IPS-NIHi7 (cell line): ENCODE measurements around the gene KRTAP9-7.
A peak's percentile ranks its signal among the peaks of the same experiment; 100 is the strongest.

Source experiments
- DNase-seq: peaks from one replicate; pipeline ENCODE4 v3.0.0; 2012; ENCODE audit warnings: mixed read lengths; ENCODE audit errors: extremely low spot score

KRTAP9-7 gene

DNA sequence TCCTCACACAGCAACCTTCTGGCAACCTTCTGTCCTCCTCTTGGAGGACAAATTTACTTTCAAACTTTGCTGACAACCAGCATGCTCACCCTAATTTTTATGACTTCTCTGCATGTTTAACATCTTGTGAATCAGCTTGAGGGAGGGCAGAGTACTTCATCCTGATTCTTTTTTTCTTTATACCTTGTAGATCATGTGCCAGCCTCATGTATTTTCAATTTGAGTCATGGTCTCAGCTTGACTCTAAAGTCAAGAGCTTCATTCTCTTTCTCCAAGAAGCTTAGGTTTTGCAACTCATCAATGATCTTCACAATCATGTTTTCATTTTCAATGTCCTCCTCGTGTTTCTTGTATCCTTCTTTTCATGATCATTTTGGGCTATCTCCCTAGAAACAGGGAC, 3.6 kb upstream of the KRTAP9-7 start:
- no peak for DNase-seq

- DNase-seq: no peak
These were observed 2.9 kb downstream of the KRTAP9-7 start for GRCh38 chr17:41278176-41278955.

- DNase-seq: peak; percentile 4
These were observed 8.5 kb downstream of the KRTAP9-7 start for GRCh38 chr17:41284043-41284442.

GRCh38 chr17:41284546-41284945, 9.0 kb downstream of the KRTAP9-7 start:
- peak; percentile 5 for DNase-seq

- DNase-seq: peak; percentile 0
These were observed 11.6 kb downstream of the KRTAP9-7 start for GRCh38 chr17:41287050-41287449.

- peak; percentile 0 for DNase-seq
These were observed 18.5 kb downstream of the KRTAP9-7 start for GRCh38 chr17:41294016-41294415.

GRCh38 chr17:41296846-41297245, 21.3 kb downstream of the KRTAP9-7 start:
- DNase-seq: no peak

DNA sequence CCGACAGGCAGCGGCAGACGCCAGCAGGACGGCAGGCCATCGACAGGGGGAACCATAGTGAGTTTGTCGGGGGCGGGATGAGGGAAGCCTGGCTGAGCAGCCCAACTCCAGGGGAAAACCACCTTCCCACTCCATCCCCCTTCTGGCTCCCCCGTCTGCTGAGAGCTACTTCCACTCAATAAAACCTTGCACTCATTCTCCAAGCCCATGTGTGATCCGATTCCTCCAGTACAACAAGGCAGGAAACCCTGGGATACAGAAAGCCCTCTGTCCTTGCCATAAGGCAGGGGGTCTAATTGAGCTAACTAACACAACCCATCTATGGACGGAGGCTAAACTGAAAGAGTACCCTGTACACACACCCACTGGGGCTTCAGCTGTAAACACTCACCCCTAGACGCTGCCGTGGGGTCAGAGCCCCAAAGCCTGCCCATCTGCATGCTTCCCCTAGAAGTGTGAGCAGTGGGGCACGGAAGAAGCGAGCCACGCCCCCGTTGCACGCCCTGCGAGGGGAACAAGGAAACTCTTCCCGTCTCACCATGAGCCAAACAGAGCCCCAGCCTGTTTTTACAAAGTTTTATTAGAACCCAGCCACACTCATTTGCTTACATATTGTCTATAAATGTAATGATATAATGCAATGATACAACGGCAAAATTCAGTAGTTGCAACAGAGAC, 23.1 kb downstream of the KRTAP9-7 start:
- DNase-seq: no peak

DNA sequence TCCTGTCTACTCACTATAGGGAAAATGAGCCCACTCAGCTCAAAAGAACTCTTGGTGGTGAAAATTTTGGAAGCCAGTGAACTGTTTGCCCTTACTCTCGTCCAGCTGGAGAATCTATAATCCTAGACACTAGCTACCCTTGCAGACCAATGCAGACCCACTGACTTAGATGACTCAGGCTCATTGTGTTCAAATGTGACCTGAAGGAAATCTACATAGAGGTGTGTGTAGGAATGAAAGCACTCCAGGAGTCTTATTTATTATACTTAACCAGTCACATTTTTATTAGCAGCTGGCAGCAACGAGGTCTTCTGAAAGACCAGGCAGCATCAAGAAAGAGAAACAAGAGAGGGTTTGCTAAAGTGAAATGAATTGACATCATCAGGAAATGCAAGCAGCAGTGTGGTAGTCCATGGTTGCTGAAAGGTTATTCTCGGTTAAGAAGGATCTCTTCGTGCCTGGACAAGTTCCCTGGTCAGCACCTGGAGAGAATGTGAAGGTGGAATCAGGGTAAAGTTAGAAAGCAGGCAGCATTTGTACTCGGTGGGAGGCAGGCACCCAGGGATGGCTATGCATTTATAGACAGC, 25.8 kb downstream of the KRTAP9-7 start:
- no peak for DNase-seq

DNA sequence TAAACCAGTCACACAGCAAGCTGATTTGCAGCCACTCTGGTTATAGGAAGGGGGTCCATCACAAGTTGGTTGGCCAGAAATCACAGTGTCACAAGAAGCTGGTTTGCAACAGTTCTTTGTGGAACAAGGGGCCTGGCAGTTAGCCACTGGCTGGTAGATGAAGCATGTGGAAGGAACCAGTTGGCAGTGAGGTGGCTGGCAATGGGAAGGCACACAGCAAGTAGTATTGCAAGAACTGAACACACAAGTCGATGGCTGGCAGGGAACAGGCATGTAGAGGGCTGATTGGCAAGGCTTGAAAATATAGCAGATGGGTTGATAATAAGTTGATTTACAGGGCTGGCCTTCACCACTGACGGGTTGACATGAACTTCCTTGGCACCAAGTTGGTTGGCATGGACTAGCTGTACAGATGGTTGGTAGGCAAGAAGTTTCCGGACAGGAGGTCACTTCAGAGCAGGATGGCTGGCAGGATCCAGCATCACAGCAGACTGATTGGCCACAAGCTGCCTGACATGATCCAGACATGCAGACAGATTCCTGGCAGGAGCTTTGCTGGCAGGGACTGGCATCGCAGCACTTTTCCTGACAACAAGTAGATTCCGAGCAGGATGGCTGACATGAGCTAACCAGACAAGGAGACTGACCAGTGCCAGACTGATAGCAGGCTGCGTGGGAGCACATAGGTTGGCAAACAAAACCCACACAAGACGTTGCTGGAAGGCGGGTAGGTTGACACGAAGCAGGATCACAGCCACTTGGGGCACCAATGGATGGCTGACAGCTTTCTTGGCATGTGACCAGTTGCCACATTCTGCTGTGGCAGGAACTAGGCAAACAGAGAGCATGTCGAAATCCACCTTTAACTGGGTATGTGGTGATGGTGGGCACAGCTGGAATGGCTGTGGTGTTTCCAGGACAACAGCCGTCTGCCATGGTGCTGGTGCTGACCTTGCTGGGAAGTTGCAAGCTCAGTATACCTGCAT, 26.7 kb downstream of the KRTAP9-7 start, which contains the start of gene KRTAP29-1:
Gene KRTAP29-1 (minus strand): TSS at position 936 of the 986 bp plus-strand sequence. CDS start 0 bp downstream, at position 936.
- DNase-seq: no peak

- DNase-seq: no peak
These were observed 27.5 kb downstream of the KRTAP9-7 start for GRCh38 chr17:41302981-41303380.

GRCh38 chr17:41304091-41304490, 28.6 kb downstream of the KRTAP9-7 start:
- no peak for DNase-seq

DNA sequence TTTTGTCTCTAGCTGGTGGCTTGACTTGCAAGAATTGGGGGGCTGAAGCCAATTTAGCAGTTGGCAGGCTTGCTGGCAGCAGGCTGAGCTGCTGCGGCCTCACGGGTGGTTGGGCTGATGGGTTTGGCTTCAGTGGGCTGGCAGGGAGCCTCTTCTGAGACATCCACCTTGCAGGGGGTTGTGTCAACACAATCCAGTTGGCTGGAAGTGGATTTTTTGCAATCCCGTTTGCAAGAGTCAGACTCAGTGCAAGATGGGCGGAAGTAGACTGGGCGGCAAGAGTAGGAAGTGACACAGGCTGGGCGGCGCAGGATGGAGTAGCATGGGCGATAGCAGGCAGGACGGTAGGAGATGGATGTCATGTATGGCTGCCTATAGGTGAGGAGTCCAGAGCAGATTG, 32.1 kb downstream of the KRTAP9-7 start:
- DNase-seq: no peak

DNA sequence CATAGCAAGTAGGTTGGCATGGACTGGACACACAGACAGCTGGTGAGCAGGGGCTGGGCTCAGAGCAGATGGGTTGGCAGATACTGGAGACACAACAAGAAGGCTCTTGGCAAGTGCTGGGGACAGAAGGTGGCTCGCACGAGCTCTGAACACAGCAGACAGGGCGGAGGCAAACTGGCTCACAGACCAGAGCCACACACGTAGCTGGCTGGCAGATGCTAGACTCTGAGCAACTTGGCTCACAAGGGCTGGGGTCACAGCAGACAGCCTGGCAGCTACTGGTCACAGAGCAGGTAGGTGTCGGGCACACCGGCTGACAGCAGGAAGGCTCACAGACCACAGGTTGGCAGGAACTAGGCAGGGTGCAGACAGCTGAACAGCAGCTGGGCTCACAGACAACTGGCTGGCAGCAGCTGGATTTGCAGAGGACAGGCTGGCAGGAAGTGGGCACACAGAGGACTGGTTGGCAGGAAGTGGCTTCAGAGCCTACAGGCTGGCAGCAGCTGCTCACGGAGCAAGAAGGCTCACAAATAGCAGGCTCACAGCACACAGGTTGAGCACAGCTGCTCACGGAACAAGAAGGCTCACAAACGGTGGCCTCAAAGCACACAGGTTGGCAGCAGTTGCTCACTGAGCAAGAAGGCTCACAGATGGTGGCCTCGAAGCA, 32.9 kb downstream of the KRTAP9-7 start:
- no peak for DNase-seq

DNA sequence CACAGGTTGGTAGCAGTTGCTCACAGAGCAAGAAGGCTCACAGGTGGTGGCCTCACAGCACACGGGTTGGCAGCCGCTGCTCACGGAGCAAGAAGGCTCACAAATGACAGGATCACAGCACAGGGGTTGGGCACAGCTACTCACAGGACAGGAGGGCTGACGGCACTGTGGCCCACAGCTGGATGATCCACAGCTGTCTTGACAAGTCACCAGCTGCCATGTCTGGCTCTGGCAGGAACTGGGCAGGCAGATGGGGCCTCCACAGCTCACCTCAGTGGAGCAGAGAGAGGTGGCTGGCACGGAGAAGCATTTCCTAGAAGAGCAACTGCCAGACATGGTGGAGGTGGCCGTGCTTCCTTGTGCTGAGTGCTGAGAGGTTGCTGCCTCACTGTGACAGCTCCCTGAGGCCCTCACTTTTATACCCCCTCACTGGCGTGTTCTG, 33.4 kb downstream of the KRTAP9-7 start, which contains the start of gene KRTAP16-1:
Gene KRTAP16-1 (minus strand): TSS at position 392 of the 442 bp plus-strand sequence. CDS start 56 bp downstream, at position 336.
- DNase-seq: no peak

- no peak for DNase-seq
These were observed 35.6 kb downstream of the KRTAP9-7 start for GRCh38 chr17:41311111-41311510.

DNA sequence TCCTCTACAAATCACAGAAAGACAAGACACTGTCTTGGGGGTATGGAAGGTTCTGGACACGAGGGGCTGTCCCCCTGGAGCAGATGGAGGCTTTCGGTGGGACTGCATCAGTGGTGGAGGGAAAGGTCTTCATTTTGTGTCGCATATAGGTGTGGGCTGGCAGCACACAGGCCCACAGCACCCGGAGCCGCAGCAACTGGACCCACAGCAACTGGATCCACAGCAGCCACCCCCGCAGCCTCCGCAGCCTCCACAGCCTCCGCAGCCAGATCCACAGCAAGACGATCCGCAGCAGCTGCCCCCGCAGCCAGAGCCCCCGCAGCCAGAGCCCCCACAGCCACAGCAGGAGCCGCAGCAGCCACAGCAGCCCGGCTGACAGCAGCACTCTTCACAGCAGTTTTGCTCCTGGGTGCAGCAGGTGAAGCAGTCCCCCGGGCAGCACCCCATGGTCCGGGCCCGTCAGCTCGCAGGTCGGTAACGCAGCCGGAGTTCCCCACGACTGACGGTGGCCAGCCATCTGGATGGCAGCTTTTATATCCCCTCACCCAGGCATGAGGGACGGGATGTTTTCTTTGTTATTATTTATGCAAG, 39.8 kb downstream of the KRTAP9-7 start, which contains the start of gene KRTAP17-1:
Gene KRTAP17-1 (minus strand): TSS at position 507 of the 591 bp plus-strand sequence. CDS start 60 bp downstream, at position 447.
- DNase-seq: no peak

DNA sequence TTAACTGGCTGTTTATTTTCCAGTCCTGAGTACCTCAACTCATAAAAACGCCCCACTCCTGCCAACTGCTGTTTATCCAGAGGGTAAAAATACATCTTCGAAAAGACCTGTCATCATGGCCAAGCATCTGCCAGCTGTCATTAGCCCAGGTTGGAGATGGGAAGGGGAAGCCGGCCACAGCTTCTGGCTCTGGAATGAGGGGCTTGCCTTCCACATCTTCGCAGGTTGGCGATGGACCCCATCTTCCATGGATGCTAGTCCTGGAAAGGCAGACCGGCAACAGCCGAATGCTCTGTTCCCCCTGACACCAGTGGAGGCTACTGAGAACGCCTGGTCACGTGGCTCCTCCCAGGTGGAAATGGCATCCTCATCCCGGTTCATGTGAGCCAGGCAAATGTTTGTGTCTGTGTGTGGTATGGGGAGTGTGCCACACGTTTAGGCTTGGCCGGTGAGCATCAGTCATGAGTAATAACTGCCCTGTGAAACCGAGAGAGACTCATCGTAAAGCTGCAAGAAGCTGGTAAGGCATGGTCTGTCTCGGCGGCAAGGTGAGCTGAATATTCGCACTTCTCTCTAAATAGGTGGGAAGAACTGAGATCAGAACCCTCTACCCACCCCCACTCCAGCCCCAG, 40.4 kb downstream of the KRTAP9-7 start:
- DNase-seq: no peak

- DNase-seq: no peak
These were observed 42.7 kb downstream of the KRTAP9-7 start for GRCh38 chr17:41318231-41318630.
